NCI-H2227 (cell line): ENCODE data around the gene MYO1E.
A peak's percentile ranks its signal among the peaks of the same experiment; 100 is the strongest.

Experiments
- DNase-seq: peaks from one replicate; lab custom pipeline; 2025; ENCODE audit not compliant: unreplicated experiment; lab: John Stamatoyannopoulos, UW

The MYO1E gene

GRCh38 chr15:59271595-59272201 is 101.0 kb downstream of the MYO1E start:
- DNase-seq: no peak

GRCh38 chr15:59268852-59269407 is 103.7 kb downstream of the MYO1E start:
- DNase-seq: no peak

GRCh38 chr15:59268168-59268851 is 104.4 kb downstream of the MYO1E start:
- no peak for DNase-seq

- no peak for DNase-seq
Observed at GRCh38 chr15:59266028-59266427, 106.6 kb downstream of the MYO1E start.

GRCh38 chr15:59262316-59262715 is 110.4 kb downstream of the MYO1E start:
- DNase-seq: no peak

- DNase-seq: peak; percentile 81
Observed at GRCh38 chr15:59260090-59260489, 112.6 kb downstream of the MYO1E start.

GRCh38 chr15:59259137-59259943 is 113.3 kb downstream of the MYO1E start:
- DNase-seq: no peak

- no peak for DNase-seq
Observed at GRCh38 chr15:59258317-59258716, 114.4 kb downstream of the MYO1E start.

- no peak for DNase-seq
Observed at GRCh38 chr15:59257140-59257539, 115.5 kb downstream of the MYO1E start.

GRCh38 chr15:59256482-59256881 is 116.2 kb downstream of the MYO1E start:
- no peak for DNase-seq

GRCh38 chr15:59255680-59256336 is 116.9 kb downstream of the MYO1E start:
- DNase-seq: no peak

GRCh38 chr15:59252137-59252536 is 120.5 kb downstream of the MYO1E start:
- DNase-seq: no peak

GRCh38 chr15:59251001-59251845 is 121.4 kb downstream of the MYO1E start:
- DNase-seq: no peak

- no peak for DNase-seq
Observed at GRCh38 chr15:59250249-59250648, 122.4 kb downstream of the MYO1E start.

- DNase-seq: no peak
Observed at GRCh38 chr15:59249816-59250215, 122.9 kb downstream of the MYO1E start.

GRCh38 chr15:59247364-59247763 is 125.3 kb downstream of the MYO1E start:
- peak; percentile 47 for DNase-seq

GRCh38 chr15:59245559-59245958 is 127.1 kb downstream of the MYO1E start:
- no peak for DNase-seq

- DNase-seq: no peak
Observed at GRCh38 chr15:59244337-59244736, 128.3 kb downstream of the MYO1E start.

- no peak for DNase-seq
Observed at GRCh38 chr15:59243622-59244021, 129.0 kb downstream of the MYO1E start.

- DNase-seq: no peak
Observed at GRCh38 chr15:59242649-59243048, 130.0 kb downstream of the MYO1E start.
